H4 (cell line): ENCODE data around the gene ARHGAP15. TPM values are rescaled to one million over a fixed set of nuclear protein-coding genes. Genes with fewer than 3 reads are reported as not detected.

Experiments
- DNase-seq: peaks from one replicate; pipeline ENCODE4 v3.0.0-alpha.2; 2015; ENCODE audit warnings: low spot score
- total RNA-seq: library from RNA; depleted of rRNA; stranded (reverse); fragments of >200 nt; shearing (Covaris generic); gene quantifications from 2 replicates; pipeline ENCODE4 v1.2.3, GENCODE V29; 2014

Gene ARHGAP15
- total RNA-seq, 1 experiment from 2014 or later: 0.15 TPM

DNA sequence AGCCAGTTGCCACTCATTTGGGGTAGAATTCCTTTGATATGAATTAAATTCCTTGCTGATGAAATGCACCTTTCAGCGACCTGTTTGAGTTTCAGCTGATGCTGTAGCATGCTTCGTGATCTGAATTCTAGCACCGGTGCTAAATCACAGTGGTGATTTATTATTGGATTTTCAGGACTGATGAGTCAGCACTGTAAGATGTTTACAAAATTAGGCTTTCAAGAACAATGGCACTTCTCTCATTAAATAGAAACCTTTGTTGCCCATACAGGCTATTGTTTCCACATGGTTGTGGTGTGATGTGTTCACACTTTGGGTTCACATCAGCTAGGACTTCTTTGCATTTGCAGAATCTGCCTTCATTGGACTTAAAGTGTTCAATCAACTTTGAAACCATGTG, 687.7 kb downstream of the ARHGAP15 start:
- DNase-seq: no peak
